ENCODE data around the gene HMGN4.
"Not testable (repeated sequence)": the region's sequence is repeated elsewhere in the genome, so short reads cannot be mapped to it uniquely, and the experiment has no call there.

Gene HMGN4

GRCh38 chr6:26520237-26520849, 17.8 kb upstream of the HMGN4 start:
- no CpG with 5 or more reads among the region's 21 CpGs for WGBS (ENCODE audit: extremely low coverage, insufficient coverage, insufficient read length)

GRCh38 chr6:26520850-26521599, 17.1 kb upstream of the HMGN4 start:
- H3K18ac ChIP-seq (ENCODE audit: low read length) = no peak overlapping the region
- H2BK12ac ChIP-seq (ENCODE audit: low read length) = no peak overlapping the region
- no peaks in the 10 kb centered on the region for H3K4me1 ChIP-seq (ENCODE audit: control insufficient read depth in 1 of 2, insufficient read depth in 2 of 2, low read length in 2 of 2)
- no peak overlapping the region for H4K91ac ChIP-seq (ENCODE audit: low read depth, low read length)
- no peak overlapping the region for H3K4ac ChIP-seq (ENCODE audit: low read depth, low read length)
- whole genome bisulfite sequencing (ENCODE audit: extremely low coverage, insufficient coverage, insufficient read length) = no CpG with 5 or more reads among the region's 49 CpGs
- no peaks in the 10 kb centered on the region for H3K36me3 ChIP-seq (ENCODE audit: control insufficient read depth in 1 of 2, insufficient read depth in 2 of 2, low read length in 2 of 2)
- no peak overlapping the region for H3K23ac ChIP-seq (ENCODE audit: low read length)
- H2AFZ ChIP-seq (ENCODE audit: insufficient read depth, low read length, poor library complexity) = no peak overlapping the region
- H3K27ac ChIP-seq (ENCODE audit: low read depth, low read length) = peak overlapping the region; percentile 93
- H2AK5ac ChIP-seq (ENCODE audit: low read length) = no peak overlapping the region
- no peaks in the 10 kb centered on the region for H3K9me3 ChIP-seq (ENCODE audit: insufficient read depth, low read depth, low read length)
- no peak overlapping the region for H2BK5ac ChIP-seq (ENCODE audit: low read depth, low read length, poor library complexity)
- no peak overlapping the region for H2BK120ac ChIP-seq (ENCODE audit: insufficient read depth, low read length, poor library complexity)
- H3K14ac ChIP-seq (ENCODE audit: low read length) = no peak overlapping the region
- H4K8ac ChIP-seq (ENCODE audit: low read depth, low read length) = no peak overlapping the region
- H3K27me3 ChIP-seq (ENCODE audit: insufficient read depth, low read length) = no peaks in the 10 kb centered on the region
- peak overlapping the region; percentile 63 for H3K4me2 ChIP-seq (ENCODE audit: low read length)
- peaks cover 8% of the 10 kb centered on the region for H3K79me1 ChIP-seq (ENCODE audit: low read length)
- no peak overlapping the region for H4K12ac ChIP-seq (ENCODE audit: low read depth, low read length)
- peak overlapping the region; percentile 75 for H3K4me3 ChIP-seq (ENCODE audit: low read depth, low read length)
- peak overlapping the region; percentile 15 for H3K9ac ChIP-seq (ENCODE audit: low read length)
- peak; percentile 82 to 86 for DNase-seq
- H3K79me2 ChIP-seq (ENCODE audit: control insufficient read depth, insufficient read depth, low read length, poor library complexity) = peaks cover 5% of the 10 kb centered on the region

More at GRCh38 chr6:26520237-26520849, 17.8 kb upstream of the HMGN4 start:
- Histone ChIP-seq H3K23ac (ENCODE audit: low read length) (no peak overlapping the region), H4K12ac (ENCODE audit: low read depth, low read length) (peak overlapping the region; percentile 99), H4K8ac (ENCODE audit: low read depth, low read length) (peak overlapping the region; percentile 87), H3K4me1 (ENCODE audit: control insufficient read depth in 1 of 2, insufficient read depth in 2 of 2, low read length in 2 of 2) (no peaks in the 10 kb centered on the region), H2BK12ac (ENCODE audit: low read length) (peak overlapping the region; percentile 13), H3K36me3 (ENCODE audit: control insufficient read depth in 1 of 2, insufficient read depth in 2 of 2, low read length in 2 of 2) (no peaks in the 10 kb centered on the region), H2BK5ac (ENCODE audit: low read depth, low read length, poor library complexity) (peak overlapping the region; percentile 69), H3K14ac (ENCODE audit: low read length) (no peak overlapping the region), H3K4me2 (ENCODE audit: low read length) (peak overlapping the region; percentile 50), H3K9ac (ENCODE audit: low read length) (no peak overlapping the region), H2AK5ac (ENCODE audit: low read length) (no peak overlapping the region), H3K18ac (ENCODE audit: low read length) (no peak overlapping the region), H3K27ac (ENCODE audit: low read depth, low read length) (no peak overlapping the region), H3K79me1 (ENCODE audit: low read length) (peaks cover 8% of the 10 kb centered on the region), H3K27me3 (ENCODE audit: insufficient read depth, low read length) (no peaks in the 10 kb centered on the region), H3K79me2 (ENCODE audit: control insufficient read depth, insufficient read depth, low read length, poor library complexity) (peaks cover 5% of the 10 kb centered on the region), H3K4ac (ENCODE audit: low read depth, low read length) (no peak overlapping the region), H2AFZ (ENCODE audit: insufficient read depth, low read length, poor library complexity) (peak overlapping the region; percentile 93), H3K9me3 (ENCODE audit: insufficient read depth, low read depth, low read length) (no peaks in the 10 kb centered on the region), H4K91ac (ENCODE audit: low read depth, low read length) (peak overlapping the region; percentile 80), H2BK120ac (ENCODE audit: insufficient read depth, low read length, poor library complexity) (no peak overlapping the region), H3K4me3 (ENCODE audit: low read depth, low read length) (no peak overlapping the region)
- DNase-seq = no peak

GRCh38 chr6:26521600-26522391, 16.4 kb upstream of the HMGN4 start:
- Histone ChIP-seq H3K18ac (ENCODE audit: low read length) (peak overlapping the region; percentile 93), H3K23ac (ENCODE audit: low read length) (no peak overlapping the region), H4K12ac (ENCODE audit: low read depth, low read length) (peak overlapping the region; percentile 93), H3K79me1 (ENCODE audit: low read length) (peaks cover 8% of the 10 kb centered on the region), H3K27me3 (ENCODE audit: insufficient read depth, low read length) (no peaks in the 10 kb centered on the region), H3K4me3 (ENCODE audit: low read depth, low read length) (peak overlapping the region; percentile 82), H3K4me2 (ENCODE audit: low read length) (peak overlapping the region; percentile 63), H2AFZ (ENCODE audit: insufficient read depth, low read length, poor library complexity) (peak overlapping the region; percentile 27), H2BK120ac (ENCODE audit: insufficient read depth, low read length, poor library complexity) (peak overlapping the region; percentile 91), H3K9ac (ENCODE audit: low read length) (peak overlapping the region; percentile 96), H3K4me1 (ENCODE audit: control insufficient read depth in 1 of 2, insufficient read depth in 2 of 2, low read length in 2 of 2) (no peaks in the 10 kb centered on the region), H3K9me3 (ENCODE audit: insufficient read depth, low read depth, low read length) (no peaks in the 10 kb centered on the region), H2AK5ac (ENCODE audit: low read length) (peak overlapping the region; percentile 17), H2BK5ac (ENCODE audit: low read depth, low read length, poor library complexity) (peak overlapping the region; percentile 92), H4K8ac (ENCODE audit: low read depth, low read length) (peak overlapping the region; percentile 89), H3K14ac (ENCODE audit: low read length) (peak overlapping the region; percentile 97), H2BK12ac (ENCODE audit: low read length) (peak overlapping the region; percentile 10), H3K27ac (ENCODE audit: low read depth, low read length) (peak overlapping the region; percentile 93), H4K91ac (ENCODE audit: low read depth, low read length) (peak overlapping the region; percentile 96), H3K4ac (ENCODE audit: low read depth, low read length) (peak overlapping the region; percentile 80), H3K79me2 (ENCODE audit: control insufficient read depth, insufficient read depth, low read length, poor library complexity) (peaks cover 5% of the 10 kb centered on the region), H3K36me3 (ENCODE audit: control insufficient read depth in 1 of 2, insufficient read depth in 2 of 2, low read length in 2 of 2) (no peaks in the 10 kb centered on the region)
- peak; percentile 66 to 81 for DNase-seq
- no CpG with 5 or more reads among the region's 74 CpGs for WGBS (ENCODE audit: extremely low coverage, insufficient coverage, insufficient read length)

- H2AFZ ChIP-seq (ENCODE audit: insufficient read depth, low read length, poor library complexity); H3K4ac ChIP-seq (ENCODE audit: low read depth, low read length); H3K36me3 ChIP-seq (ENCODE audit: control insufficient read depth in 1 of 2, insufficient read depth in 2 of 2, low read length in 2 of 2); H3K4me1 ChIP-seq (ENCODE audit: control insufficient read depth in 1 of 2, insufficient read depth in 2 of 2, low read length in 2 of 2); H3K79me2 ChIP-seq (ENCODE audit: control insufficient read depth, insufficient read depth, low read length, poor library complexity); H3K27ac ChIP-seq (ENCODE audit: low read depth, low read length); H3K27me3 ChIP-seq (ENCODE audit: insufficient read depth, low read length); H4K12ac ChIP-seq (ENCODE audit: low read depth, low read length); H2AK5ac ChIP-seq (ENCODE audit: low read length); H3K9ac ChIP-seq (ENCODE audit: low read length); H3K9me3 ChIP-seq (ENCODE audit: insufficient read depth, low read depth, low read length); H3K79me1 ChIP-seq (ENCODE audit: low read length); H2BK120ac ChIP-seq (ENCODE audit: insufficient read depth, low read length, poor library complexity); H3K23ac ChIP-seq (ENCODE audit: low read length); H2BK12ac ChIP-seq (ENCODE audit: low read length); H4K91ac ChIP-seq (ENCODE audit: low read depth, low read length); H4K8ac ChIP-seq (ENCODE audit: low read depth, low read length); DNase-seq; H3K18ac ChIP-seq (ENCODE audit: low read length); H2BK5ac ChIP-seq (ENCODE audit: low read depth, low read length, poor library complexity); H3K14ac ChIP-seq (ENCODE audit: low read length); H3K4me3 ChIP-seq (ENCODE audit: low read depth, low read length): not testable (repeated sequence)
- H3K4me2 ChIP-seq (ENCODE audit: low read length) = peak overlapping the region; percentile 63
- WGBS (ENCODE audit: extremely low coverage, insufficient coverage, insufficient read length) = no CpG with 5 or more reads among the region's 11 CpGs
Observed at GRCh38 chr6:26522486-26523228, 15.5 kb upstream of the HMGN4 start.

Data from trophoblast cell (in vitro differentiated cells and primary cell).